CD4-positive, alpha-beta T cell treated with Interleukin-15 for 4 hours (primary cell): ENCODE results near the gene DNER.
"Not testable (repeated sequence)": the region's sequence is repeated elsewhere in the genome, so short reads cannot be mapped to it uniquely, and the experiment has no call there.

Experiments
- DNase-seq: peaks from one replicate; pipeline ENCODE4 v3.0.0-alpha.2; 2020; ENCODE audit warnings: low spot score

Gene DNER

GRCh38 chr2:229566370-229566769 is 148.0 kb downstream of the DNER start:
- no peak for DNase-seq

- DNase-seq: no peak
Measured at GRCh38 chr2:229564300-229564907, 150.0 kb downstream of the DNER start.

GRCh38 chr2:229563388-229563787 is 151.0 kb downstream of the DNER start:
- no peak for DNase-seq

- no peak for DNase-seq
Measured at GRCh38 chr2:229562472-229563127, 151.8 kb downstream of the DNER start.

GRCh38 chr2:229559986-229560385 is 154.4 kb downstream of the DNER start:
- DNase-seq: no peak

- no peak for DNase-seq
Measured at GRCh38 chr2:229553091-229553490, 161.3 kb downstream of the DNER start.

- DNase-seq: no peak
Measured at GRCh38 chr2:229543176-229543873, 171.0 kb downstream of the DNER start.

GRCh38 chr2:229539628-229540027 is 174.7 kb downstream of the DNER start:
- no peak for DNase-seq

GRCh38 chr2:229531594-229531993 is 182.8 kb downstream of the DNER start:
- DNase-seq: no peak

- no peak for DNase-seq
Measured at GRCh38 chr2:229530434-229530833, 183.9 kb downstream of the DNER start.

GRCh38 chr2:229528846-229529245 is 185.5 kb downstream of the DNER start:
- no peak for DNase-seq

GRCh38 chr2:229526951-229527350 is 187.4 kb downstream of the DNER start:
- no peak for DNase-seq

- DNase-seq: no peak
Measured at GRCh38 chr2:229524799-229525198, 189.6 kb downstream of the DNER start.

GRCh38 chr2:229523663-229524062 is 190.7 kb downstream of the DNER start:
- DNase-seq: no peak

- DNase-seq: no peak
Measured at GRCh38 chr2:229521576-229521975, 192.8 kb downstream of the DNER start.

GRCh38 chr2:229520691-229521096 is 193.7 kb downstream of the DNER start:
- DNase-seq: no peak

- DNase-seq: no peak
Measured at GRCh38 chr2:229519655-229520430, 194.5 kb downstream of the DNER start.

GRCh38 chr2:229514273-229514895 is 200.0 kb downstream of the DNER start:
- no peak for DNase-seq

- no peak for DNase-seq
Measured at GRCh38 chr2:229511524-229511923, 202.8 kb downstream of the DNER start.

- DNase-seq: not testable (repeated sequence)
Measured at GRCh38 chr2:229506699-229507098, 207.7 kb downstream of the DNER start.

GRCh38 chr2:229501051-229501794 is 213.1 kb downstream of the DNER start:
- DNase-seq: no peak
